Loucy (cell line): Measurements from ENCODE around the gene ZNF185.

Experiments used
- CTCF ChIP-seq: fragments of 200-600 bp; sonication (generic); conservative IDR thresholded peaks from 2 replicates; pipeline ENCODE4 v1.5.1; 2014; ENCODE audit warnings: mild to moderate bottlenecking, antibody characterized with exemption, low read length
- EZH2phosphoT487 ChIP-seq: fragments of 200-600 bp; IDR thresholded peaks from 2 replicates; pipeline ENCODE4 v1.6.1; 2018; ENCODE audit warnings: antibody characterized with exemption, mild to moderate bottlenecking, moderate library complexity, borderline replicate concordance

GRCh38 chrX:152942077-152942442 is 44.2 kb downstream of the ZNF185 start:
- TF ChIP-seq CTCF (no peak), EZH2phosphoT487 (no peak)
